HepG2 (cell line): ENCODE results near the gene RUSC1. TPM values are rescaled to one million over a fixed set of nuclear protein-coding genes. Genes with fewer than 3 reads are reported as not detected.

Experiments used
- CSRNP2 ChIP-seq: sonication (generic); formaldehyde crosslinking; conservative IDR thresholded peaks from 2 replicates; pipeline ENCODE4 v1.8.0; 2022; ENCODE audit warnings: low read depth, missing genetic modification reagents
- FOXK1 ChIP-seq: sonication (generic); formaldehyde crosslinking; IDR thresholded peaks from 2 replicates; pipeline ENCODE4 v1.4.0; 2020; ENCODE audit warnings: low read depth, missing genetic modification reagents, borderline replicate concordance
- HOXA9 ChIP-seq: sonication (generic); formaldehyde crosslinking; IDR thresholded peaks from 2 replicates; pipeline ENCODE4 v1.8.1; 2022; ENCODE audit warnings: missing genetic modification reagents, mild to moderate bottlenecking, moderate library complexity, borderline replicate concordance
- JUN ChIP-seq: sonication (generic); formaldehyde crosslinking; IDR thresholded peaks from 2 replicates; pipeline ENCODE4 v1.4.0; 2020; ENCODE audit warnings: mild to moderate bottlenecking, missing genetic modification reagents
- MXI1 ChIP-seq: IDR thresholded peaks from 3 replicates; pipeline ENCODE4 v1.6.1; 2012; ENCODE audit warnings: low read depth, low read length, inconsistent platforms, borderline replicate concordance
- NCOR1 ChIP-seq: fragments of 200-600 bp; sonication (generic); IDR thresholded peaks from 2 replicates; pipeline ENCODE4 v1.7.0; 2017; ENCODE audit warnings: antibody characterized with exemption, low read length, borderline replicate concordance
- SMARCC2 ChIP-seq: fragments of 450-650 bp; IDR thresholded peaks from 2 replicates; pipeline ENCODE4 v1.6.1; 2017; ENCODE audit warnings: antibody characterized with exemption, mild to moderate bottlenecking
- ZBED4 ChIP-seq: sonication (generic); formaldehyde crosslinking; IDR thresholded peaks from 2 replicates; pipeline ENCODE4 v1.4.0; 2020; ENCODE audit warnings: missing genetic modification reagents, borderline replicate concordance
- ZFP62 ChIP-seq: sonication (generic); formaldehyde crosslinking; IDR thresholded peaks from 2 replicates; pipeline ENCODE4 v1.4.0; 2020; ENCODE audit warnings: missing genetic modification reagents
- ZNF160 ChIP-seq: sonication (generic); formaldehyde crosslinking; IDR thresholded peaks from 2 replicates; pipeline ENCODE4 v1.8.0; 2022; ENCODE audit warnings: mild to moderate bottlenecking, inconsistent platforms, missing genetic modification reagents
- ZNF224 ChIP-seq: sonication (generic); formaldehyde crosslinking; IDR thresholded peaks from 2 replicates; pipeline ENCODE4 v1.5.0; 2020; ENCODE audit warnings: mild to moderate bottlenecking, missing genetic modification reagents
- ZNF335 ChIP-seq: sonication (generic); formaldehyde crosslinking; IDR thresholded peaks from 2 replicates; pipeline ENCODE4 v1.4.0; 2020; ENCODE audit warnings: missing genetic modification reagents
- ZNF652 ChIP-seq: IDR thresholded peaks from 2 replicates; pipeline ENCODE4 v1.6.1; 2016; ENCODE audit warnings: low read depth, borderline replicate concordance
- ZNF781 ChIP-seq: sonication (generic); formaldehyde crosslinking; IDR thresholded peaks from 2 replicates; pipeline ENCODE4 v1.5.1; 2020; ENCODE audit warnings: borderline replicate concordance, mild to moderate bottlenecking, missing genetic modification reagents; ENCODE audit errors: not compliant biosample characterization
- ZNF879 ChIP-seq: sonication (generic); formaldehyde crosslinking; IDR thresholded peaks from 2 replicates; pipeline ENCODE4 v1.8.1; 2023; ENCODE audit warnings: missing genetic modification reagents
- polyA plus RNA-seq, 8 experiments: library from polyadenylated mRNA; depleted of rRNA in 3 of 8; stranded (reverse) in 7 of 8; unstranded in 1 of 8; fragments of >200 nt; fragmentation: Illumina TruSeq in 4 of 8; extraction: Trizol in 4 of 8; gene quantifications; 2 replicates each; pipeline versions ENCODE4 v1.2.1 to v1.2.3, GENCODE V29; 2011 to 2016; ENCODE audit warnings: low read depth in 4 of 8, missing spikeins in 1 of 8, mixed read lengths in 1 of 8; ENCODE audit not compliant: insufficient read depth in 1 of 8
- total RNA-seq, 5 experiments: library from RNA; depleted of rRNA; stranded (reverse); fragments of >200 nt; fragmentation: Illumina TruSeq; extraction: Trizol; gene quantifications; 2 replicates each; pipeline ENCODE4 v1.2.3, GENCODE V29; 2016; ENCODE audit warnings: low read depth in 1 of 5
- TF ChIP-seq, protein P1 (sequence below): sonication (generic); formaldehyde crosslinking; IDR thresholded peaks from 2 replicates; pipeline ENCODE4 v1.5.1; 2020; ENCODE audit warnings: missing genetic modification reagents, mild to moderate bottlenecking, borderline replicate concordance
- TF ChIP-seq, protein P2 (sequence below): sonication (generic); formaldehyde crosslinking; IDR thresholded peaks from 2 replicates; pipeline ENCODE4 v1.5.0; 2020; ENCODE audit warnings: mild to moderate bottlenecking, missing genetic modification reagents, borderline replicate concordance

The RUSC1 gene
- total and polyA plus RNA-seq, 2 of the 13 experiments (the other 11 are each of a cell fraction or from before 2014, with no cell fraction given): 18.7 to 20.4 TPM

DNA sequence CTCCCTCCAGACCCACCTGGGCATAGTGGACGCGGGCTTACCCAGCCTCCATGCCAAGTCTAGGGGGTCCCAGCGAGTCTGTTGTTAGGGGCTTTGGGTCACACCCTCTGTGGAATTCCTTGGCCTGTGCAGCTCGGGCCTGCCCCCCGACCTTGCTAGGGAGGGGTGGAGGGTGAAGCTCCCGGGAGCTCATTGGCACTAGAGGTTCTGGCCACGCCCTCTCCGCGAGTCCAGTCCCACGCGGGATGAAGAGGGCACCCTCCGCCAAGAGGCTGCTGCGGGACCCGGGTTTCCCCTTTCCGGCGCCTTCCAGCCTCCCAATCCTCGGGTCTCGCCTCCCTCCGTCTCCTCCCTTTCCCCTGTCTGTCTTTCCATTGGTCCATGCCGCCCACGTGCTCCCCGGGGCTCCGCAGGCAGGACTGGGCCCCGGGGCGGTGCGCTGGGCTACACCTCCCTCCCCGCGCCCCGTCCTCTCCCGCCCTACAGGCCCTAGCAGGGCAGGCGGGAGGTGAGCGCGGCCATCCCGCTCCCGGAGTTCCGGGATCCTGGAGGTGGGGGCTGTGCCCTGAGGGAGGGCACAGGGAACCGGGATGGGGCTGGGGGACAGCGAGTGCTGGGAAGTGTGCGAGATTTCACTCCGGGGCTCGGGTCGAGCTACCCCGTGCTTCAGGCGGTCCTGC is 3.5 kb downstream of the RUSC1 start (continued):
- TF ChIP-seq ZBED4 (CRISPR knock-in tag) (peak; percentile 62), ZNF781 (CRISPR knock-in tag) (peak; percentile 40), MXI1 (peak; percentile 57; the same call in 1 of the 3 replicates), ZNF160 (CRISPR knock-in tag) (peak; percentile 15; the same call in 1 of the 2 replicates), FOXK1 (CRISPR knock-in tag) (no peak), ZNF652 (CRISPR knock-in tag) (peak; percentile 12; the same call in 1 of the 2 replicates), JUN (no peak), ZFP62 (CRISPR knock-in tag) (no peak), ZNF879 (no peak), SMARCC2 (no peak), CSRNP2 (no peak), ZNF224 (CRISPR knock-in tag) (0 out of 2 replicates have a peak, but pooled peaks have one; percentile 27), HOXA9 (no peak), NCOR1 (no peak), ZNF335 (CRISPR knock-in tag) (0 out of 2 replicates have a peak, but pooled peaks have one; percentile 22)
- TF ChIP-seq, protein P1, sequence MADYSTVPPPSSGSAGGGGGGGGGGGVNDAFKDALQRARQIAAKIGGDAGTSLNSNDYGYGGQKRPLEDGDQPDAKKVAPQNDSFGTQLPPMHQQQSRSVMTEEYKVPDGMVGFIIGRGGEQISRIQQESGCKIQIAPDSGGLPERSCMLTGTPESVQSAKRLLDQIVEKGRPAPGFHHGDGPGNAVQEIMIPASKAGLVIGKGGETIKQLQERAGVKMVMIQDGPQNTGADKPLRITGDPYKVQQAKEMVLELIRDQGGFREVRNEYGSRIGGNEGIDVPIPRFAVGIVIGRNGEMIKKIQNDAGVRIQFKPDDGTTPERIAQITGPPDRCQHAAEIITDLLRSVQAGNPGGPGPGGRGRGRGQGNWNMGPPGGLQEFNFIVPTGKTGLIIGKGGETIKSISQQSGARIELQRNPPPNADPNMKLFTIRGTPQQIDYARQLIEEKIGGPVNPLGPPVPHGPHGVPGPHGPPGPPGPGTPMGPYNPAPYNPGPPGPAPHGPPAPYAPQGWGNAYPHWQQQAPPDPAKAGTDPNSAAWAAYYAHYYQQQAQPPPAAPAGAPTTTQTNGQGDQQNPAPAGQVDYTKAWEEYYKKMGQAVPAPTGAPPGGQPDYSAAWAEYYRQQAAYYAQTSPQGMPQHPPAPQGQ (CRISPR knock-in tag): no peak
- TF ChIP-seq, protein P2, sequence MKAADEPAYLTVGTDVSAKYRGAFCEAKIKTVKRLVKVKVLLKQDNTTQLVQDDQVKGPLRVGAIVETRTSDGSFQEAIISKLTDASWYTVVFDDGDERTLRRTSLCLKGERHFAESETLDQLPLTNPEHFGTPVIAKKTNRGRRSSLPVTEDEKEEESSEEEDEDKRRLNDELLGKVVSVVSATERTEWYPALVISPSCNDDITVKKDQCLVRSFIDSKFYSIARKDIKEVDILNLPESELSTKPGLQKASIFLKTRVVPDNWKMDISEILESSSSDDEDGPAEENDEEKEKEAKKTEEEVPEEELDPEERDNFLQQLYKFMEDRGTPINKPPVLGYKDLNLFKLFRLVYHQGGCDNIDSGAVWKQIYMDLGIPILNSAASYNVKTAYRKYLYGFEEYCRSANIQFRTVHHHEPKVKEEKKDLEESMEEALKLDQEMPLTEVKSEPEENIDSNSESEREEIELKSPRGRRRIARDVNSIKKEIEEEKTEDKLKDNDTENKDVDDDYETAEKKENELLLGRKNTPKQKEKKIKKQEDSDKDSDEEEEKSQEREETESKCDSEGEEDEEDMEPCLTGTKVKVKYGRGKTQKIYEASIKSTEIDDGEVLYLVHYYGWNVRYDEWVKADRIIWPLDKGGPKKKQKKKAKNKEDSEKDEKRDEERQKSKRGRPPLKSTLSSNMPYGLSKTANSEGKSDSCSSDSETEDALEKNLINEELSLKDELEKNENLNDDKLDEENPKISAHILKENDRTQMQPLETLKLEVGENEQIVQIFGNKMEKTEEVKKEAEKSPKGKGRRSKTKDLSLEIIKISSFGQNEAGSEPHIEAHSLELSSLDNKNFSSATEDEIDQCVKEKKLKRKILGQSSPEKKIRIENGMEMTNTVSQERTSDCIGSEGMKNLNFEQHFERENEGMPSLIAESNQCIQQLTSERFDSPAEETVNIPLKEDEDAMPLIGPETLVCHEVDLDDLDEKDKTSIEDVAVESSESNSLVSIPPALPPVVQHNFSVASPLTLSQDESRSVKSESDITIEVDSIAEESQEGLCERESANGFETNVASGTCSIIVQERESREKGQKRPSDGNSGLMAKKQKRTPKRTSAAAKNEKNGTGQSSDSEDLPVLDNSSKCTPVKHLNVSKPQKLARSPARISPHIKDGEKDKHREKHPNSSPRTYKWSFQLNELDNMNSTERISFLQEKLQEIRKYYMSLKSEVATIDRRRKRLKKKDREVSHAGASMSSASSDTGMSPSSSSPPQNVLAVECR (CRISPR knock-in tag): peak; percentile 50; the same call in 1 of the 2 replicates
